AG04450 (cell line): ENCODE results near the gene RFX4. TPM values are rescaled to one million over a fixed set of nuclear protein-coding genes. Genes with fewer than 3 reads are reported as not detected.

Source experiments
- CTCF ChIA-PET: fragments of 300-600, 350-600 bp; formaldehyde crosslinking; extraction: SDS; loops from one replicate; lab custom pipeline; 2022; ENCODE audit warnings: antibody characterized with exemption, inconsistent platforms; lab: Charles Lee
- POLR2A ChIA-PET: fragments of 350-600 bp; formaldehyde crosslinking; extraction: SDS; loops from one replicate; lab custom pipeline; 2021; ENCODE audit warnings: antibody characterized with exemption, inconsistent platforms; lab: Yijun Ruan, JAX
- DNase-seq: peaks from one replicate; pipeline ENCODE4 v3.0.0-alpha.2; 2011; ENCODE audit warnings: low read depth, low spot score
- H3K27ac ChIP-seq: one replicate; pipeline ENCODE4 v1.5.1; 2012; ENCODE audit warnings: low read depth, low read length, control low read depth
- H3K27me3 ChIP-seq: one replicate; pipeline ENCODE4 v1.6.0; 2012; ENCODE audit warnings: low read length; ENCODE audit not compliant: control insufficient read depth, insufficient read depth
- H3K4me3 ChIP-seq: 2 replicates; pipeline ENCODE4 v1.5.1; 2011; ENCODE audit warnings: mild to moderate bottlenecking, low read depth, low read length, control low read depth
- H3K9me3 ChIP-seq: 2 replicates; pipeline ENCODE4 v1.5.1; 2012; ENCODE audit warnings: low read length; ENCODE audit not compliant: control insufficient read depth, insufficient read depth
- polyA minus RNA-seq: library from RNA; depleted of rRNA, polyadenylated mRNA; stranded (reverse); fragments of >200 nt; gene quantifications from 2 replicates; pipeline ENCODE4 v1.2.3, GENCODE V29; 2011; rRNA and poly(A)+ RNA removed
- polyA plus RNA-seq: library from polyadenylated mRNA; depleted of rRNA; stranded (reverse); fragments of >200 nt; gene quantifications from 2 replicates; pipeline ENCODE4 v1.2.3, GENCODE V29; 2011; rRNA removed
- TF ChIP-seq, protein P1 (sequence below): IDR thresholded peaks from 2 replicates; pipeline ENCODE4 v1.5.1; 2011; ENCODE audit warnings: low read depth, low read length, control low read depth, inconsistent platforms

The RFX4 gene
- polyA plus RNA-seq: not detected in 2 replicates
- not detected in 2 replicates for polyA minus RNA-seq

DNA sequence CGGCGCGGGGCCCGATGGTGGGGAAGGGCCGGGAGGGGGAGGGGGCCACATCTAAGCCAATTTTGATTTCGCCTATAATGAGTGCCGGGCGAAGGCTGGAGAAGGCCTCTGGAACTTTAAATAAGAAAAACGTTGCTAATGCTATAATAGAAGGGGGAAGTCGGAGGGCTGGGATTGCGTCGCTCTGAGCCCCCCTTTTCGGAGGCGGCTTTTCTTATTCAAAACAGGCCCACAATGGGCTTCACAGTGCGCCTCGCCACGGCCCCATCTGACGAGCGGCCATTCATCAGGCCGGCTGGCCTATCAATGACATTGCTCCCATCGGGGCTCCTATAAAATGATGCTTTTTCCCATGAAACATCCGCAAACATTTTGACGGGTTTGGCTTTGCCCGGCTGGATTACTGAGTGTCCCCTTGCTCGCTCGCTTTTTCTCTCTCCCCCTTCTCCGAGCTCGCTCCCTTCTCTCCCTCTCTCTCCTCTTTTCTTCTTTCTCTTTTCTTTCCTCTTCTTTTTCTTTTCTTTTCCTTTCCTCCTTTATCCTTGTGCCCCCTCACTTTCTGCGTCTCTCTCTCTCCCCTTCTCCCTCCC is at the start of gene RFX4:
Gene RFX4 (plus strand): TSS at position 364 of the 590 bp plus-strand sequence. CDS start 317 bp downstream, outside the sequence.
- no peak for DNase-seq
- Histone ChIP-seq H3K9me3 (peaks cover 7% of the 10 kb centered on the region; the same call in 1 of the 2 replicates), H3K27ac (no peak within 1 kb of the TSS), H3K4me3 (peak within 1 kb of the TSS; percentile 43), H3K27me3 (peaks cover 82% of the 10 kb centered on the region)
- CTCF ChIA-PET: no interaction called here
- TF ChIP-seq, protein P1, sequence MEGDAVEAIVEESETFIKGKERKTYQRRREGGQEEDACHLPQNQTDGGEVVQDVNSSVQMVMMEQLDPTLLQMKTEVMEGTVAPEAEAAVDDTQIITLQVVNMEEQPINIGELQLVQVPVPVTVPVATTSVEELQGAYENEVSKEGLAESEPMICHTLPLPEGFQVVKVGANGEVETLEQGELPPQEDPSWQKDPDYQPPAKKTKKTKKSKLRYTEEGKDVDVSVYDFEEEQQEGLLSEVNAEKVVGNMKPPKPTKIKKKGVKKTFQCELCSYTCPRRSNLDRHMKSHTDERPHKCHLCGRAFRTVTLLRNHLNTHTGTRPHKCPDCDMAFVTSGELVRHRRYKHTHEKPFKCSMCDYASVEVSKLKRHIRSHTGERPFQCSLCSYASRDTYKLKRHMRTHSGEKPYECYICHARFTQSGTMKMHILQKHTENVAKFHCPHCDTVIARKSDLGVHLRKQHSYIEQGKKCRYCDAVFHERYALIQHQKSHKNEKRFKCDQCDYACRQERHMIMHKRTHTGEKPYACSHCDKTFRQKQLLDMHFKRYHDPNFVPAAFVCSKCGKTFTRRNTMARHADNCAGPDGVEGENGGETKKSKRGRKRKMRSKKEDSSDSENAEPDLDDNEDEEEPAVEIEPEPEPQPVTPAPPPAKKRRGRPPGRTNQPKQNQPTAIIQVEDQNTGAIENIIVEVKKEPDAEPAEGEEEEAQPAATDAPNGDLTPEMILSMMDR: no peak
- POLR2A ChIA-PET: interaction anchor here (0.6 kb wide), 1 partner anchor 260 kb away, joined by 3 read pairs; no protein-coding TSS in a partner anchor

DNA sequence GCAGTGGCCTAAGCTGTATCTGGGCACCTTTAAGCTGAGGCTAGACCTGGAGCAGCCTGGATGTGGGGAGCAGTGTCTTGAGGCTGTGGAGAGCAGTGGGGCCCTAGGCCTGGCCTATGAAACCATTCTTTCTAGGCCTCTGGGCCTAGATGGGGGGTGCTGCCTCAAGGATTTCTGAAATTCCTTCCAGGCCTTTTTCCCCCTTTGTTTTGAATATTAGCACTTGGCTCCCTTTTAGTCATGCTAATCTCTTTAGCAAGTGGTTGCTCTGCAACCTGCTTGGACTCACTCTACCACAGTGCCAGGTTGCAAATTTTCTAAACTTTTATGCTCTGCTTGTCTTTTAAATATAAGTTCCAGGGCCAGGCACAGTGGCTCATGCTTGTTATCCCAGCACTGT is 41.6 kb upstream of the RFX4 start:
- ChIA-PET POLR2A (no interaction called here), CTCF (no interaction called here)

DNA sequence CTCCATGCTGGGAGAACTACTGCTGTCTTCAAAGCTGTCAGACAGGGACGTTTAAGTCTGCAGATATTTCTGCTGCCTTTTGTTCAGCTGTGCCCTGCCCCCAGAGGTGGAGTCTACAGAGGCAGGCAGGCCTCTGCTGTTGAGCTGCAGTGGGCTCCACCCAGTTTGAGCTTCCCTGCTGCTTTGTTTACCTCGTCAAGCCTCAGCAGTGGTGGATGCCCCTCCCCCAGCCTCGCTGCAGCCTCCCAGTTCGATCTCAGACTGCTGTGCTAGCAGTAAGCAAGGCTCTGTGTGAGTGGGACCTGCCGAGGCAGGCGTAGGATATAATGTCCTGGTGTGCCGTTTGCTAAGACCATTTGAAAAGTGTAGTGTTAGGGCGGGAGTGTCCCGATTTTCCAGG is 31.4 kb upstream of the RFX4 start:
- Histone ChIP-seq H3K4me3 (no peak overlapping the region), H3K27ac (no peak overlapping the region), H3K9me3 (0 out of 2 replicates have a peak, but pooled peaks cover 3% of the 10 kb centered on the region), H3K27me3 (no peaks in the 10 kb centered on the region)
- DNase-seq: no peak
- ChIA-PET CTCF (no interaction called here), POLR2A (no interaction called here)
- TF ChIP-seq, protein P1: no peak

More for the DNA sequence above, 41.6 kb upstream of the RFX4 start:
- Histone ChIP-seq H3K9me3 (no peaks in the 10 kb centered on the region), H3K27ac (no peak overlapping the region), H3K4me3 (no peak overlapping the region), H3K27me3 (no peaks in the 10 kb centered on the region)
- DNase-seq: no peak
- TF ChIP-seq, protein P1: no peak

DNA sequence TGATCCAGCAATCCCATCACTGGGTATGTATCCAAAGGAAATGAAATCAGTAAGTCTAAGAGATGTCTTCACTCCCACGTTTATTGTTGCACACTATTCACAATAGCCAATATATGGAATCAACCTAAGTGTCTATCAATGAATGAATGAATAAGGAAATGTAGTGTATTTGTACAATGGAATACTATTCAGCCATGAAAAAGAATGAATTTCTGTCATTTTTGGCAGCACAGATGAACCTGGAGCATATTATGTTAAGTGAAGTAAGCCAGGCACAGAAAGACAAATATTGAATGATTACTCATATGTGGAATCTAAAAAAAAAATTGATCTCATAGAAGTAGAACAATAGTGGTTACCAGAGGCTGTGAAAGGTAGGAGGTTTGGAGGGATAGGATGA is 30.6 kb upstream of the RFX4 start:
- no peaks in the 10 kb centered on the region for H3K27me3 ChIP-seq
- 0 out of 2 replicates have a peak, but pooled peaks cover 3% of the 10 kb centered on the region for H3K9me3 ChIP-seq
- ChIA-PET CTCF (no interaction called here), POLR2A (no interaction called here)
- no peak overlapping the region for H3K27ac ChIP-seq
- DNase-seq: no peak
- H3K4me3 ChIP-seq: no peak overlapping the region
- TF ChIP-seq, protein P1: no peak

DNA sequence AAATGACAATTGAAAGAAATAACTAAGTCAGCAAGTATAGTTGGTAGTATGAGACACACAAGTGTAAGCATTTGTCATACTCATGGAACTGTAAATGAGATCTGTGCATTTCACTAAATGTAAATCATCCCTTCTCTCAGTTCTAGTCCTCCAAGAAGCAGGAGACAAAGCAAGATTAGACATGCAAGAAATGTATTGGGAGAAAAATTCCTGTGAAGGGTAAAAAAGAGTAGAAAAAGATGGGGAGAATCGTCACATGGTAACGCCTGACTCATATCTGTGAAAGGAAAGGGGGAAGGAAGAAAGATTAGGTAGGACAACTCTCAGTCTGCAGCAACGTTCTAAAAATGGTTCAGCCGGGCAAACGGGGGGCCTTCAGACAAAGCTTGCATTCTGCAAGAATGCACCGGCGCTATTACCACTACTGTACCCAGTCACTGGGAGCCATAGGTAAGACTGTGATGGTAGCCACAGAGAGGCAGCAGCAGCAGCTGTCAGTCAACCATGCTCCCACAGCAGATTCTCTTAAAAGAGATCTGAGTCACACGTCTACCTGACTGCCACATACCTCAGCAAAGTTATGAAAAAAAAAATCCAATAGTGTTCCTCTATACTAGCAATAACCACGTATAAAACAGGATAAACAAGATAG is 18.0 kb upstream of the RFX4 start:
- ChIA-PET CTCF (no interaction called here), POLR2A (no interaction called here)
- TF ChIP-seq, protein P1: no peak
- DNase-seq: no peak
- Histone ChIP-seq H3K9me3 (no peaks in the 10 kb centered on the region), H3K4me3 (no peak overlapping the region), H3K27ac (no peak overlapping the region), H3K27me3 (no peaks in the 10 kb centered on the region)
